Endothelial cell of umbilical vein (primary cell): ENCODE results near the gene NFIC.

Experiments used
- CTCF ChIP-seq, 2 donors: IDR thresholded peaks; 1 replicate in 1 of 2; 2 replicates in 1 of 2; pipeline ENCODE4 v1.5.1; 2011; ENCODE audit warnings: low read length in 2 of 2, mild to moderate bottlenecking in 2 of 2, moderate library complexity in 2 of 2, control low read depth in 1 of 2, inconsistent platforms in 1 of 2, low read depth in 1 of 2; ENCODE audit not compliant: insufficient read depth in 1 of 2; ENCODE audit errors: extremely low read depth in 1 of 2
- MAX ChIP-seq: IDR thresholded peaks from 2 replicates; pipeline ENCODE4 v1.6.1; 2011; ENCODE audit not compliant: insufficient read depth, insufficient read length

GRCh38 chr19:3368848-3369336 lies 2.5 kb downstream of the NFIC start:
- TF ChIP-seq CTCF (IDR thresholded peaks at IDR 0.05; ENCODE audit: extremely low read depth in 1 of 2, insufficient read depth in 1 of 2, low read depth in 1 of 2, low read length in 2 of 2) (no peak), MAX (no peak)
